HEK293 (cell line): ENCODE measurements around the gene CYP2A6.

Experiments
- KLF7 ChIP-seq: fragments of 450-650 bp; formaldehyde crosslinking; IDR thresholded peaks from 2 replicates; pipeline ENCODE4 v1.5.1; 2016; ENCODE audit warnings: missing biosample characterization, missing genetic modification characterization, borderline replicate concordance
- PRDM4 ChIP-seq: fragments of 450-650 bp; formaldehyde crosslinking; IDR thresholded peaks from 2 replicates; pipeline ENCODE4 v1.5.1; 2017; ENCODE audit warnings: missing biosample characterization, missing genetic modification characterization
- SETDB1 ChIP-seq: IDR thresholded peaks from one replicate; pipeline ENCODE4 v1.6.1; 2017; ENCODE audit warnings: mild to moderate bottlenecking, low read length, moderate library complexity, mixed read lengths; ENCODE audit not compliant: insufficient read length
- TCF7L2 ChIP-seq: IDR thresholded peaks from 2 replicates; pipeline ENCODE4 v1.6.1; 2011; ENCODE audit warnings: low read depth, mild to moderate bottlenecking, inconsistent platforms, low read length, moderate library complexity, borderline replicate concordance
- TRIM28 ChIP-seq: IDR thresholded peaks from 2 replicates; pipeline ENCODE4 v1.6.1; 2011; ENCODE audit warnings: low read length, control low read depth, borderline replicate concordance
- ZBTB6 ChIP-seq: fragments of 450-650 bp; formaldehyde crosslinking; IDR thresholded peaks from 2 replicates; pipeline ENCODE4 v1.5.1; 2017; ENCODE audit warnings: missing biosample characterization, missing genetic modification characterization
- ZFP37 ChIP-seq: fragments of 450-650 bp; formaldehyde crosslinking; IDR thresholded peaks from 2 replicates; pipeline ENCODE4 v1.5.1; 2016; ENCODE audit warnings: missing biosample characterization, missing genetic modification characterization
- ZNF114 ChIP-seq: fragments of 450-650 bp; formaldehyde crosslinking; IDR thresholded peaks from 2 replicates; pipeline ENCODE4 v1.5.0; 2017; ENCODE audit warnings: missing biosample characterization, missing genetic modification characterization
- ZNF132 ChIP-seq: fragments of 450-650 bp; formaldehyde crosslinking; IDR thresholded peaks from 2 replicates; pipeline ENCODE4 v1.5.1; 2017; ENCODE audit warnings: missing biosample characterization, missing genetic modification characterization, borderline replicate concordance
- ZNF211 ChIP-seq: fragments of 450-650 bp; formaldehyde crosslinking; IDR thresholded peaks from 2 replicates; pipeline ENCODE4 v1.5.1; 2016; ENCODE audit warnings: low read depth, missing biosample characterization, missing genetic modification characterization
- ZNF280C ChIP-seq: fragments of 450-650 bp; formaldehyde crosslinking; IDR thresholded peaks from 2 replicates; pipeline ENCODE4 v1.5.1; 2016; ENCODE audit warnings: missing biosample characterization, missing genetic modification characterization
- ZNF302 ChIP-seq: fragments of 450-650 bp; formaldehyde crosslinking; IDR thresholded peaks from 2 replicates; pipeline ENCODE4 v1.5.1; 2016; ENCODE audit warnings: missing biosample characterization, missing genetic modification characterization, low read depth
- ZNF354C ChIP-seq: fragments of 450-650 bp; formaldehyde crosslinking; IDR thresholded peaks from 2 replicates; pipeline ENCODE4 v1.5.1; 2016; ENCODE audit warnings: missing biosample characterization, missing genetic modification characterization, low read depth, borderline replicate concordance
- ZNF398 ChIP-seq: fragments of 450-650 bp; formaldehyde crosslinking; IDR thresholded peaks from 2 replicates; pipeline ENCODE4 v1.5.1; 2017; ENCODE audit warnings: missing biosample characterization, missing genetic modification characterization
- ZNF416 ChIP-seq: fragments of 450-650 bp; formaldehyde crosslinking; IDR thresholded peaks from 2 replicates; pipeline ENCODE4 v1.5.1; 2016; ENCODE audit warnings: missing biosample characterization, missing genetic modification characterization
- ZNF473 ChIP-seq: fragments of 450-650 bp; formaldehyde crosslinking; IDR thresholded peaks from 2 replicates; pipeline ENCODE4 v1.5.1; 2017; ENCODE audit warnings: missing biosample characterization, missing genetic modification characterization
- ZNF488 ChIP-seq: fragments of 450-650 bp; formaldehyde crosslinking; IDR thresholded peaks from 2 replicates; pipeline ENCODE4 v1.5.1; 2016; ENCODE audit warnings: missing biosample characterization, missing genetic modification characterization
- ZNF530 ChIP-seq: fragments of 450-650 bp; formaldehyde crosslinking; IDR thresholded peaks from 2 replicates; pipeline ENCODE4 v1.5.1; 2016; ENCODE audit warnings: low read depth, missing biosample characterization, missing genetic modification characterization
- ZNF558 ChIP-seq: fragments of 450-650 bp; formaldehyde crosslinking; IDR thresholded peaks from 2 replicates; pipeline ENCODE4 v1.5.1; 2016; ENCODE audit warnings: missing biosample characterization, missing genetic modification characterization
- ZNF600 ChIP-seq: fragments of 450-650 bp; formaldehyde crosslinking; IDR thresholded peaks from 2 replicates; pipeline ENCODE4 v1.5.1; 2016; ENCODE audit warnings: missing biosample characterization, missing genetic modification characterization
- ZNF629 ChIP-seq: fragments of 450-650 bp; formaldehyde crosslinking; IDR thresholded peaks from 2 replicates; pipeline ENCODE4 v1.5.1; 2017; ENCODE audit warnings: missing biosample characterization, missing genetic modification characterization
- ZNF692 ChIP-seq: fragments of 450-650 bp; formaldehyde crosslinking; IDR thresholded peaks from 2 replicates; pipeline ENCODE4 v1.5.1; 2016; ENCODE audit warnings: missing biosample characterization, missing genetic modification characterization
- ZNF701 ChIP-seq: fragments of 450-650 bp; formaldehyde crosslinking; IDR thresholded peaks from 2 replicates; pipeline ENCODE4 v1.5.1; 2016; ENCODE audit warnings: missing biosample characterization, missing genetic modification characterization
- ZNF776 ChIP-seq: fragments of 450-650 bp; formaldehyde crosslinking; IDR thresholded peaks from 2 replicates; pipeline ENCODE4 v1.5.0; 2017; ENCODE audit warnings: missing biosample characterization, missing genetic modification characterization, borderline replicate concordance
- ZNF837 ChIP-seq: fragments of 450-650 bp; formaldehyde crosslinking; IDR thresholded peaks from 2 replicates; pipeline ENCODE4 v1.5.1; 2016; ENCODE audit warnings: missing biosample characterization, missing genetic modification characterization
- ZSCAN18 ChIP-seq: fragments of 450-650 bp; formaldehyde crosslinking; IDR thresholded peaks from 2 replicates; pipeline ENCODE4 v1.5.1; 2016; ENCODE audit warnings: missing biosample characterization, missing genetic modification characterization
- ZXDB ChIP-seq: fragments of 450-650 bp; formaldehyde crosslinking; IDR thresholded peaks from 2 replicates; pipeline ENCODE4 v1.5.1; 2016; ENCODE audit warnings: missing biosample characterization, missing genetic modification characterization

The CYP2A6 gene

GRCh38 chr19:40806423-40807146, 43.7 kb downstream of the CYP2A6 start (continued):
- no peak for TF ChIP-seq ZNF776 (tag by site-specific recombination)
- peak; percentile 93 for TF ChIP-seq ZNF600 (tag by site-specific recombination)
- TF ChIP-seq ZNF558 = no peak; the same call in 1 of the 2 replicates
- TF ChIP-seq ZNF132 (tag by site-specific recombination) = no peak
- TF ChIP-seq ZNF280C (tag by site-specific recombination) = no peak
- no peak for TF ChIP-seq TRIM28
- TF ChIP-seq ZNF114 = no peak
- no peak for TF ChIP-seq ZNF302
- no peak for TF ChIP-seq ZNF398
- TF ChIP-seq ZNF211 (tag by site-specific recombination) = no peak
- TF ChIP-seq ZXDB (tag by site-specific recombination) = peak; percentile 50
- no peak for TF ChIP-seq ZNF416 (tag by site-specific recombination)
- TF ChIP-seq ZNF354C (tag by site-specific recombination) = no peak
- no peak for TF ChIP-seq ZNF837 (tag by site-specific recombination)
- no peak; the same call in 1 of the 2 replicates for TF ChIP-seq PRDM4 (tag by site-specific recombination)
- TF ChIP-seq ZNF629 (tag by site-specific recombination) = peak; percentile 82
- TF ChIP-seq TCF7L2 = no peak
- peak; percentile 42; the same call in 1 of the 2 replicates for TF ChIP-seq ZFP37 (tag by site-specific recombination)
- no peak for TF ChIP-seq ZBTB6
- peak; percentile 13; the same call in 1 of the 2 replicates for TF ChIP-seq ZNF701
- TF ChIP-seq ZNF692 = peak; percentile 81
- no peak for TF ChIP-seq ZNF530 (tag by site-specific recombination)
- peak; percentile 28; the same call in 1 of the 2 replicates for TF ChIP-seq ZSCAN18 (tag by site-specific recombination)
- TF ChIP-seq SETDB1 = no peak
- no peak for TF ChIP-seq ZNF488 (tag by site-specific recombination)
- no peak for TF ChIP-seq ZNF473 (tag by site-specific recombination)
- peak; percentile 96 for TF ChIP-seq KLF7 (tag by site-specific recombination)
